GM21447 (cell line): Measurements from ENCODE around the gene EPSTI1.

ENCODE experiments used
- ATAC-seq: cut with Tn5 transposase; IDR thresholded peaks from one replicate; pipeline ENCODE4 v1.9.1; 2021; ENCODE audit not compliant: unreplicated experiment

EPSTI1 gene

DNA sequence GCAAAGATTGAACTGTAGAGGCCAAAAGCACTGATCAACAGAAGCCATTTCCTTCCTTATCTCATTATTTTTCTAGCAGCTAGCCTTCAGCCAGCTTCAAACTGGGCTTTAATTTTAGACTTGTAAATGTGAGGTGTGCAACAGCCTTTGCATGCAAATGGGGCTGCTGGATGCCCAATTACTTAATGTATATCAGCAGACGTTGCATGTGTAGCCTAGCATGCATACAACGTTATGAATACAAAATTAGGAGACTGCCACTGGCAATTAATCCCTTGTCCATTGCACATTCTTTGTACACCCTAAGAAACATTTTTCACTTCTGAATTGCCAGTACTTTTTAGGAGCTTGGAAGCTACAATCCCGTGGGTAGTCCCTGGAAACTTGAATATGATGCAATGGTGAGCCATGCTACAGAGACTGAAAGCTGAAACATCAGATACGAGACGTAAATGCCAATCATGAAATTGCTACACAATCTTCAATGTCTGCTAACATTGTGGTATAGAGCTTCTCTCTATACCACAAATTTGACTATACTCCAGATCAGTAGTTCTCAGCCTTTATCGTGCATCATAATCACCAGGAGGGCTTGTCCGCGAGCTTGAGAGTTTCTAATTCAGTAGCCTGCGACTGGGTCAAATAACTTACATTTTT is 20.2 kb downstream of the EPSTI1 start:
- no peak for ATAC-seq

DNA sequence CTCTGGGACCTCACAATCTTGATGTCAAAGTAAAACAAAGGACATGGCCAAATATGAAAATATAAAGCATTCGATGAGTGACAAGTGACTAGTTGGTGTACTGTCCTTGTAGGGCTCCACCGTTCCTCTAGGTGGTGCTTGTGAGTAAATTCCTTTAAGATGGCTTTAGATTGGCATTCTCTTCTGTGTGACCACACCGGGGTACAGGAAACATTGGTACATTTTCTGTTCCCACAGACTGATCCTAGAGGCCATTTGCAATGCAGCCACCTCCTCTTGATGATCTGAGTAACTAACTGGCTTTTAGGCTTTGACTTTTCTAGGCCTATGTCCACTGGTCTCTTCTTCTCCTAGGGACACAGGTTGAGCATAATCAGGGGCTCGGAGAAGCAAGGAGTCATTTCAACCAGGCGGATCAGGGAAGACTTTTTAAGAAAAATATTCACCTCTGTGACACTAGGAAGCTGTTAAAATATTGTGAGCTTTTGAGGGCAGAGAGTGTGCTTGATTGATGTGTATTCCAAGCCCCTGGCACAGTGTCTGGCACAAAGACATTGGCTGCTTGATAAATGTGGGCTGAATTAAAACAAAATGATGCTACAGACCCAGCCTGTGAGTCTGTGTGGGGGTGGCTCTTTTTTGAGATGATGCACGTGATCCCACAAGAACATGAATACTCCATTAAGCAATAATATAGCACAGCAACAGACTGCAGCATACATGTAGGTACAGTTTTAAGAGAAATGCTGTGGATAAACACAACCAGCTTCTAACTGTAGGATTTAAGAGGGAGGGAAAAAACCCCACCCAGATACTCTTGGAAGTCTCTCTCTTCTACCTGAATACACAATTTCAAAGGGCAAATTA is 21.0 kb downstream of the EPSTI1 start:
- peak; percentile 67 for ATAC-seq

DNA sequence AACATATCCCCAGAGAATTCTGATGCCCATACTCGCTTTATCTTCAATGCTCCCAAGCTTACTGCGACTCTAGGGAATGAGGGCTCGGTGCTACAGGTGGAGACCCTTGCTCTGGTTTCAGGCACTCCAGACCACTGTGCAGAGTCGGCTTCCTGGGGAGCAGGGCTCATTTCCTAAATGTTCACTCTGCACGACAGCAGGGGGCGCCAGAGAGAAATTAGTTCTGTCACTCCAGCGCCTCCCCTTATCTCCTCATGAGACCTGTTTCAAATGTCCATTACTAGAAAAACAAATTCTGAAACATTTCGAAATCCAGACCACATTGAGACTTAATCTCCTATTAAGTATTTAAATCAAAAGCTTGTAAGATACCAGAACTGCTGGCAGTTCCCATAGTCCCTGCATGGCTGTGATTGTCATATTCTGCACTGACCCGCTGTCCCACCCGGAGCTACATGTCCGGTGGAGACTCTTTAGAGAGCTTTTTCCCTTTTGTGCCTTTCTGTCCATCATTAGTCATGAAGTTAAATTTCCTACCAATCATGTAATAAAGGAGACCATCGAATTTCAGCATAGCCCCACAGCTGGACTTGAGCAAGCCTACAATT is 22.4 kb downstream of the EPSTI1 start:
- ATAC-seq, result no peak

DNA sequence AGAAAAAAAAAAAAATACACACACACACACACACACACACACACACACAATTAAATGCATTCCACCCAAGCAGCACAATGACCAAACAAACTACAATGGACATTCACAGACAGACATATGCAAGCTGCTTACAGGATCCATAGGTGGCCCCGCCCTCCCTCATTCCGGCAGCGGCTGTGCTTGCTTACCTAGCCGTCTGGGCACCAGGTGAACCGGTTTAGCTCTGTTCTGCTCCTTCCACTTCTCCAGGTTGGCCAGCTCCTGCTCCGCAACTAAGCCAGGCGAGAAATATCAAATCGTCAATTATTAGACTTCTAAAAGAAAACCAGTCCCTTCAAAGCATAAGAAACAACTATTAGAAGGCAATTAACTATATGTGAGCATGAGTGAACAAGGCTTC is 23.1 kb downstream of the EPSTI1 start:
- no peak for ATAC-seq

DNA sequence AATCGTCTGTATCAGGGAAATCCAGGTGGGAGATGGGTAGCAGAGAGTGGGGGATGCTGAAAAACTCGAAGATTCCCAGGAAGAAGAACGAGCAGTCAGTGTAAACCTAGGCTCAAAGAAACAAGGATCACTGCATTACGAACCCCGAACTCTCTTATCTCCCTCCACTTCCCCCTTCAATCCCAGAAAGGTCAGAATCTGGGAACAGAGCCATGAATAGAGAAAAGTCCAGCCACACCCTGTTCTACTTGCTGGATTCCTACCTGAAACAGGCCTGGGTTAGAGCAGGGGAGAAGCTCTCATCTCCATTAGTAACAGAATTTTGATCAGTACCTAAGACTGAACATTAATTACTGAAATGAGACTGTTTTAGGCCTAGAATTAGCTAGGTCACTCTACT is 24.4 kb downstream of the EPSTI1 start:
- ATAC-seq, result no peak

DNA sequence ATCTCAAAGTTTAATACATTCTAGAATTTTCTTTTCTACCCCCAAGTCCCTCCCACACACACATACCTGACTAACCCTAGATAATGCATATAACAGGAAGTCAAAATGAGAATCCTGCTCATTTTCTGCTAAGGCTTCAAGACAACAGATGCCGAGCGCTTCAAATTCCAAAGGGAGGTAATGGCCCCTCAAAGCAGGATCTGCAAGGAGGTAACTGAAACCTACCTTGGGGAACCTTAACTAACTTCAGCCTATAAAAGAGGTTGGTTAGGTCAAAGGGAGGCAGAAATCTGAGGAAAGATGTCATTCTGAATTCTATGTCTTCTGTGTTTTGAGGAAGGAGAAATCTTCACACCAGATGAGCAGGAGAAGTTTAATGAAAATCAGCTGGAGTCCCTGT is 26.8 kb downstream of the EPSTI1 start:
- ATAC-seq, result no peak

DNA sequence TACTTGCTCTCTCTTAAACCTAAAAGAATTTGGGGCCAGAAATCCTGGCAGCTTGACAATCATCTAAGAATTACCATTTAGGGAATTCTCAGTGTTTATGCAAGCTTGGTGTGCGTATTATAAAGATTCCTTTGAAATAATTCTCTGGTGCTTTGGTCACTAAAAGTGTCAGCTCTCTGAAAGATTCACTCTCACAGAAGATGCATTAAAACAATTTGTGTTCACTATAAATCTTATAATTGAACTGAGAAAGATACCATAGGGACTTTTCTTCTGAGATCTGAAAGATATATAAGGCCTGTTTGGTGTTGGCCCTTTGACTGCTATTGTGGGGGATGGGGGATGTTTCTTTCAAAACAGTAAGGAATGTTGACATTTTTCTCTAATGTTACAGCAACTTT is 27.3 kb downstream of the EPSTI1 start:
- no peak for ATAC-seq

DNA sequence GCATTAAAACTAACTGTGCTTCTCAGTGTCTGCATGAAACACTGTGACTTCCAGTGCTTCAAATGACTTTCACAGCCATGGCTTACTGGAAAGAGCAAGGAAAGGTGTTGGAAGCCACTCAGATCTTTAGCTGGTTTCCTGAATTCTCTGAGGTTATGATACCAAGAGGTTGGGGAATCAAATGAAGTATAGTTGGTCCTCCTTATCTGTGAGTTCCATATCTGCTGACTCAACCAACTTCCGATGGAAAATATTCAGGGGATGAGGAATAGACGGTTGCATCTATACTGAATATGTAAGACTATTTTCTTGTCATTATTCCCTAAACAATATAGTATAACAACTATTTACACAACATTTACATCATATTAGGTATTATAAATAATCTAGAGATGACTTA is 32.4 kb downstream of the EPSTI1 start:
- ATAC-seq, result no peak

DNA sequence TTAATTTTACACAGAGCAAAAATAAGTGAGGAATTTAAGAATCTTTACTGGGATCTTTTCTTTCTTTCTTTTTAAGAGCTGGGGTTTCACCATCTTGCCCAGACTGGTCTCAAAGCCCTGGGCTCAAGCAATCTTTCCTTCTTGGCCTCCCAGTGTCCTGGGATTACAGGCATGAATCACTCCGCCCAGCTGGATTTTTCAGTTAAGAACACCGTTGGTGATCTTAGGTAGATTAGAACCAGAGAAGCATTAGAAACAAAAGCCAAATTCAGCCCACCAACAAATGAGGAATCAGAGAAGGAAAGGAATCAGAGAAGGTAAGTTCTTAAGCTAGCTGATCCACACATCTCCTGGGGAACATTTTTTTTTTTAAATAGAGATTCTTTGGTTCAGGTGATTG is 34.2 kb downstream of the EPSTI1 start:
- ATAC-seq, result no peak

DNA sequence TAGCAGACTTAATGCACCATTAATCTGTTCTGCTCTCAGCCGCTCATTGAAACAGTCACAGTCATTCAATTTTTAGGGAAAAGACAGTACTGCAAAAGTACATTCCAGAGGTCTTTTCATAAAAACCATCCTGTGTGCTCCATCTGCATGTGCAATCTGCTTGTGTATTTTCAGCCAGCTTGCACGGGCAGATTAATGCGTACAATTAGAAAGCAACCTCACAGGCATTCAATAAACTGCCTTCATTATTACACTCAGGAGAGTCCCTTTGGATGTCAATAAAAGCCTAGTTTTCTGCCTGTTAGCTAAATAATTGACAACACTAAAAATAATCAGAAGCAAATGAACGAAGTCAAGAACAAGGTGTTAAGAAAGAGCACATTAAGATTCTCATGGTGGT is 41.9 kb downstream of the EPSTI1 start:
- ATAC-seq, result no peak

DNA sequence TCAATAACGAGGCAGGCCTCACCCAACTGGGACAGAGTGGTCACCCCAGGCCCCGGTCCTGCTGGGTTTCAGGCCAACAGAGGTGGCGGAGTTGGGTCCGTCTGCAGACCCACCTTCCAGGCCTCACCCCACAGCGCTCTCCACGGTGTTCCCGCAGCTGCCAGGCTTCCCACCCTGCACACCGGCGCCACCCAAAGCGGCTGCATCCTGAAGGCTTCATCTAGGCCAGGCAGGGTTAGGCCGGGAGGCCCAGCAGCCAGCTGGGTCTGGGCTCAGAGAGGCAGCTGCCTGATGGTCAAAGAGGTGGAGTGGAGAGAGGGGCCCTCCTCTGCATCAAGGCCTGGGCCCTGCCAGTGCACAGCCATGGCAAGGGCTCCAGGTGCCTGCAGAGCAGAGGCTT is 44.1 kb downstream of the EPSTI1 start:
- no peak for ATAC-seq

DNA sequence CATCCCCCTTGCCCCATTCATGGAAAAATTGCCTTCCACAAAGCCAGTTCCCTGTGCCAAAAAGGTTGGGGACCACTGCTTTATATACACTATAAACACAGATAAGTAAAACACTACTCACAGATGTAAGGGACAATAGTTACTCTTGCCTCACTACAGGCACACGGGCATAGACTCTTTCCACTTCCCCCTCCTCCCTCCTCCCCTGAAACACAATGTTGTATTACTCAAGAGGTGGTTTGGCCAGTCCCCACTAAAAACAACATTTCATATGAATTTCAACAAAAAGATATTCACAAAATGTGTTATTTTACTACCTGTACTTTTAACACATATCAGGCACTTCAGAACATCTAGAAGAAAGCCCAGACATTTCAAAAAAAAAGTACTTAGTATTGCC is 45.1 kb downstream of the EPSTI1 start:
- no peak for ATAC-seq

DNA sequence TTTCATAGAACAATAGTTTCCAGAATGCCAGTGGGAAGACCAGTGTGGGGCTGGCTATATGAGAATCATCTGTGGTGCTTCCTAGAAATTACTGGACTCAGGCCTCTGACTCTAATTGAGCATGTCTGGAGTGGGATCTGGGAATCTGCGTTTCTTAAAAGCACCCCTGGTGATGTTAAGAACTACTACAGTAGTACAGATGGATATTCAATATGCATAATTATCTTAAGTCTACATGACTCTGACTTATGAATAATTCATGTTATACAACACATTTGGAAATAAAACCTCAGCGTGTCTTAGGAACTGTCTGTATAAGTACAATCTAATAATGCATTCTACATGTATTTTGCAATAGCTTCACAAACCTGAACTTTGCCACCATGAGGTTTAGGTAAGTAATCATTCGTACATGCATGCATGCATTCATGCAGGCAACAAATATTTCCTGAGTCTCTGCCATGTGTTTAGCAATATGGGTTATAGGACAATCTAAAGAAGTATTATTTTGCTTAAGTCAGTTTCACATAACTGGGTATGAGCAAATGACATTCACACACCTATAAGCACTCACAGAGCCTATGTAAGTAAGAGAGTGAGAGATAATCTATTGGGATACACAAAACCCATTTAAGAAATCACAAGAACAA is 62.0 kb downstream of the EPSTI1 start:
- ATAC-seq, result no peak

DNA sequence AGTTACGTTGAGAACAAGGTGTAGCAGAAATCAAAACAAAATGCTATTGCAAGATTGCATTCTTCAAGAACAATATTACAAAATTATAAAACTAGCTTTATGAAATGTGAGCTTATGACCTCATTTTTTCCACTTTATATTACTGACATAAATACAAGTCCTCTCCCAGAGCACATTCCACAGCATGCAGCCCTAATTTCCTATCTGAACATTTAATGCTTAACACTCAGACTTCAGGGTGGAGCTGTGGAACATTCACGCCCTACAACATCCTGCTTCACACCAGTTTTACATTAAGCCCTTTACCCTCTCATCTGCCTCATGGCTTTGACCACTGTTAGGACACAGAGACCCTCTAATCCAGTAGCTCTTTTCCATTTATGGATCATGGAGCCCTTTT is 65.5 kb downstream of the EPSTI1 start:
- no peak for ATAC-seq

DNA sequence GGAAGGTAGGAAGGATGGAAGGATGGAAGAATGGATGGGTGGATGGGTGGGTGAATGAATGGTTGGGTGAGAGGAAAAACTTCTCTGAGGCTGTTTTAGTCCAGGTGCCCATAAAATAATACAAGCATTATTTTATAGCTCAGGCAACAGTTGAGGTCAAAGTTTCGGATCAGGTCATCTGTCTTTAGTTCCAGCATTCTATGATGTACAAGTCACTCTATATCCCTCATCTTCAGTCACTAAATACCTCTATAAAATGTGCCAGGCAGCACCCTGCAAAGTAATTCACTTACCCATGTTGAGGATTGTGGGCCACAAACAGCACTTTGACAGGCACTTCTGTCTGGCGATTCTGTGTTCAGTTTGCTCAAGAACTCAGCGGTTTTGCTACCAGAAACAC is 66.0 kb downstream of the EPSTI1 start:
- no peak for ATAC-seq

DNA sequence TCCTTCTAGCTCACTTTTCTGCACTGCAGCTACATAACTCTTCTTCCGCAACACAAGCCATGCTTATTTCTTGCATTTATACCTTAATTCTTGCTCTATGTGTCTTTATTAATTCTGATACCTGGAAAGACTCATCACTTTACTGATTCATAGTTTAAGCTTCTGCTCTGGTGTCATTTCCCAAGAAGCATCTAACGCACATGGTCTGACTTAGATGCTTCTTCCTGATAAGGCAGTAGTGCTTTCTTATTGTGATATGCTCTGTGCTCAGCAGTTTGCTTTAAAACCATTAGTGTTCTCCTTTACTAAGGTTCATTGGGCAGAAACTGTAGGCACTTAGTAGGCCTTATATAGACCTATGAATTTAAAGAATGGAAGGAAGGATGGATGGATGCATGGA is 66.4 kb downstream of the EPSTI1 start:
- ATAC-seq, result no peak

DNA sequence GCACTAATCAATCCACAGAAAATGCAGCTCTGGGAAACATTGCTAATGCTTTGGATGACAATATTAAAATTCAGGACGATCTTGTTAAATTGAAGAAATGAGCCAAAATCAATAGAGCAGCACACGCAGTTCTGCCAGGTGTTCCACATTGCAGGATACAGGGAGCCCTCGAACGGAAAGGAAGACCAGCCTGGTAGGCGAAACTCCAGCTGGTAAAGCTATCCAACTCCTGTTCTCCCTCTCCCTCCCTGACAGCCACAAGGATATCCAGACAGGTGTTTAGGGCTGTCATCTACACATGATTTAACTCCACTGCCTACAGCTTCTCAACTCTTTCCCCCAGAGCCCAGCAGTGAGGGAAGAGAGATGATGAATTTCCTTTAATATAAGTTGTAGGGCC is 67.7 kb downstream of the EPSTI1 start:
- no peak for ATAC-seq

DNA sequence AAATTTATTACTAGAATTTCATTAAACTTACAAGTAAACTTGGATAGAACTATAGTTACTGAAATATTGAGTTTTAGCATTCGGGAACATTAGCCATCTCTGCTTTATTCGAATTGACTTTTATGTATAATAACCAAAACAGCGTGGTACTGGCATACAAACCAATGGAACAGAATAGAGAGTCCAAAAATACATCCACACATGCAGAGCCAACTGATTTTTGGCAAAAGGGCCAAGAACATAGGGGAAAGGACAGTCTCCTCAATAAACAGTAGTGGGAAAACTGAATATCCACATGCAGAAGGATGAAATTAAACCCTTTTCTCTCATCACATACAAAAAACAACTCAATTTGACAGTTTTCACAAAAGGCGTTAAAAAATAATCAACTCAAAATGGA is 84.3 kb downstream of the EPSTI1 start:
- no peak for ATAC-seq

DNA sequence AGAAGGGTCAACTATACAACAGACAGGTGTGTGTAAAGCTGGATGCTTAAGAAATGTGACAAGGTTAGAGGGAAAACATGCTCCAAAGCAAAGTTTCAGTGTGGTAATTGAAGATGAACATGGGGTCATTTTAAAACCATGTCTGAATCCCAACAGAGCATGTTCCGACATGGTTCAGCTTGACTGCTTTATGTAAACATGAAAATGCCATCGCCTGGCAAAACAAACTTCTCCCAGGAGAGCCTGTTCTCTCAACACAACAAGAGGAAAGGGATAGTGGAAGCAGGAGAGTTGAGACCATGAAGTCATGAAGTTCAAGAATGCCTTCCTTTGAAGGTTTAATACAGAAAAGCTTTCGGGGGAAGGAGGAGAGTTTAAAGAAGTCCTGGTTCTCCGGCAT is 85.8 kb downstream of the EPSTI1 start:
- ATAC-seq, result no peak

DNA sequence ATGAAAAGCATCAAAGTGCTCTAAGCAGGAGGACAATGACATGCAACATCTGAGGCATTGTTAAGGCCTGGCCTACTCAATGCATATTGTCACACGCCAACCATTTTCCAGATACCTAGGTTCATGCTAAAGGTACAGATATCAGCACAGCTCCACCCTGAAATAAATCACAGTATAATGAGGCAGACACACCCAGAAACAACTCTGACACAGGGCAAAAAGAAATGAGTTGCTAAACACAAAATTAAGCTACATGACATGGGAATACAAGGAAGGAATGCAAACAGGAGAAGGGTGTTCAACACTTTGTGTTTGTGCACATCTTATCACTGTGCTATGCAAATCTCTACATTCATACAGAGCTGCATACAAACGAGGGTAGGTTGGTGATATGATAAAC is 86.5 kb downstream of the EPSTI1 start:
- no peak for ATAC-seq

DNA sequence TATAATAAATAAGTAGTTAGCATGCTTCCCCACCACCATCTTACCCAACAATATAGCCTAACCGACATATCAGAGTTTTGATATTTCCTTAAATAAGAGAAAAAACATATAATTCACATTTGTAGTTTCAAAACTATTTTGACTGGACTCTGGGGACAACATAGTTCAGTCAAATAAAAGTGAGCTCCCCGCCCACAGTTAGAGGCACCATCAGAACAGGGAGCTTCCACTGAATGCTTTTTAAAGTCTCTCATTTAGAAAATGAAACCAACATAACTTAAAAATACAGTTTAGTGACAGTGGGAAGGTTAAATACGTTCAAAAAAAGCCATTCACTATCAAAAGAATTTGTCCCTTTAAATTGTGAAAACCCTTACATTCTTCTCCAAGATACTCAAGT is 92.8 kb downstream of the EPSTI1 start:
- peak; percentile 69 for ATAC-seq

DNA sequence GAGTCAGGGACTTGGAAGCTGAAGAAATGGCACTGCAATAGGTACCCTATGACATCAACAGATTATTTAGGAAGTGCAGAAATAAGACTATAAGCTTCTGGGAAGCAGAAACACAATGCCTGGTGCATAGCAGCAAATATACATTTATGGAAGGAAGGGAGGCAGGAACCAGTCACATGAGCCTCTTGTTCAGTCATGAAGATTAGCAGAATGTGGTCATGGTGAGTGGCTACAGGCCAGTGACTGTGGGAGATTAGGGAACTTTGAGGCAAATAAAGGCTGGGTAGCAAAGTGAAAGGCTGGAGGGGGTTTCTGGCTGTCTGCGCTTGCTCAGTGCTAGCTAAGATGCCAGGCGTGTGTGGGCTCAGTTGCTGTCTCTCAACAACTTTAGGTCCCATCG is 96.3 kb downstream of the EPSTI1 start:
- no peak for ATAC-seq
